ENCODE data around the gene IER3.

IER3 gene

DNA sequence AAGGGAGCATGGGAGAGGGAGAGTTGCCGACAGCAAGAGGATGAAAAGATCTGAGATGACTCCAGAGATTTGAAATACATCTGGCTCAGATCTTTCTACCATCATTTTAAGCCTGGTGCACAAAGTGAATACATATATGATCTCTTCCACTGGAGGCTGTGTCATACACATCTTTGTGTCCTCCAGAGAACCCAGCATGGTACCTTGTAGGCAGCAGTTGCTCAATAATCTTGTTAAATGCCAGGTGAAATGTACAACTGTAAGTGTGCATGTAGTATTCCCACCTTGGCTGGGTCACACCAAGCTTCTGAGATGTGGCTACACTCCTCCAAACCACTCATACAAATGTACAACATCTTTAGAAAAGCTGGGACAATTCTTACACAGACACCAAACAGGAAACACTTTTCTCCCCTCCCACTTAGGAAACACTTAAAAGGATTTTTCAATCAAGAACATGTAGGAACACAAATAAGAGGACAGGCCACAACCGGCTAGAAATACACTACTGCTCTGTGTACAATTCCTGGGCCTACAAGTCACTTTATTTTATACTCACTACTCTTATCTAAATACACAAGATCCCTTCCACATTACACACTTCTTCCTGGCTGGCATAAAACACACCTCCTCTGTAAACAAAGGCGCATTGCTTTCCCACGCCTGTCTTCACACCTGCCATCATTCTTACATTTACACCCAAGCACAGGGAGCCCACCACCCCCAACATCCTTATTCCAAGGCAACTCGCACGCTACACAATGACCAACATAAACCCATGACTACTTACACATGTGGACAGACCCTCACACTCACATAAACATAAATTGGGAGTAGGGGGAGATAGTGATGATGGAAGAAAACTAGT is 3.8 kb upstream of the IER3 start:
- no peak for DNase-seq (ENCODE audit: low spot score)

DNA sequence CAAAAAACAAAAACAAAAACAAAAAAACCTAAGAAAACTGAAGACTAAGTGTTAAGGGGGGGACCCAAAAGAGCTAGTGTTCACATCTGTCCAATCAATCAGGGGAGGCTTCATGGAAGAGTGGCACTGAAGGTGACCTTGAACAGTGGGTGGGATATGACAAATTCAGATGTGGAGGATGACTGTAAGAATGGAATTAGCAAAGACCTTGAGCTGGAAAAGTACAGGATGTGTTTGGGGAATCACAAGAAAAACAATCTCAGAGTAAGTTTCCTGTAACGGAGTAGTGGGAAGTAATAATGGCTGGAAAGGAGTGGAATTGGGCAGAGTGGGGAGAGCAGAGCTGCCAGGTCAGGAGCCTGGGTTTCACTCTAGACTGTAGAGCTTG is 2.9 kb upstream of the IER3 start:
- DNase-seq (ENCODE audit: low spot score), result no peak

DNA sequence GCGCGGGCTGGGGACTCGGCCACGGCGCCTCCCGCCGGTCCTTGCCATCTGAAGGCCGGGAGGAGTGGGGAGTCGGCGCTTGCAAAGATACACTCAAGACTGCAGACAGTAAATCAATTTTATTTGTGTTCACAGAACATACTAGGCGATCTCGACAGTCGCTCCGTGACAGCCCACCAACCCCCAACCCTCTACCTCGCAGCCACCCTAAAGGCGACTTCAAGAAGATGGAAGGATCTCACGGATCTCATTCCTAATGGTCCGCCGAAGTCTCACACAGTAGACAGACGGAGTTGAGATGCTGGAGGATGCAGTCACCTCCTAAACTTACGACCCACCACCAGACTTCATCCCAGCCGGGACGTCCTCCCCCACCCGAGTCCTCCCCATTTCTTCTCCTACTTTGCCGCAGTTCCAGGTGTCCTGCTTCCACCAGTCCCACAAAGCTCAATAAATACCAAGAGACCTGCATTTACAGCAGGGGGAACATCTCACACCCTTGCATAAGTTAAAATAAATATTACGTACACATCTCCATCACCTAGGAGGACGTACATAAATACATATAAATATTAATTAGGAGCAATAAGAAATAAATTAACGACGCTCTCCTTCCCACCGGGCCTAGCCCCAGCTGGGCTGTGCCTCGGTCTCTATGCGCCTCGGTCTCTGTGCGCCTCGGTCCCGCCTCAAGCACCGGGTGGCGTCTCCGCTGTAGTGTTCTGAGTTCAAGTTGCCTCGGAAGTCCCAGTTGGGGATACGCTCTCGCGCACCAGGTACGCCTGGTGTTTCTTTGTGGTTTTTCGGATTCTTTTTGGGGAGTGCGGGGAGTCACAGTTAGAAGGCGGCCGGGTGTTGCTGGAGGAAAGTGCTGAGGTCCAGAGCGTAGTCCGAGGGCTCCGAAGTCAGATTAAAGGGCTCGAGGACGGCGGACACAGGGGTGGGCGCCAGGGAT is 971 bp downstream of the IER3 start:
- peak; percentile 46 for DNase-seq (ENCODE audit: low spot score)

DNA sequence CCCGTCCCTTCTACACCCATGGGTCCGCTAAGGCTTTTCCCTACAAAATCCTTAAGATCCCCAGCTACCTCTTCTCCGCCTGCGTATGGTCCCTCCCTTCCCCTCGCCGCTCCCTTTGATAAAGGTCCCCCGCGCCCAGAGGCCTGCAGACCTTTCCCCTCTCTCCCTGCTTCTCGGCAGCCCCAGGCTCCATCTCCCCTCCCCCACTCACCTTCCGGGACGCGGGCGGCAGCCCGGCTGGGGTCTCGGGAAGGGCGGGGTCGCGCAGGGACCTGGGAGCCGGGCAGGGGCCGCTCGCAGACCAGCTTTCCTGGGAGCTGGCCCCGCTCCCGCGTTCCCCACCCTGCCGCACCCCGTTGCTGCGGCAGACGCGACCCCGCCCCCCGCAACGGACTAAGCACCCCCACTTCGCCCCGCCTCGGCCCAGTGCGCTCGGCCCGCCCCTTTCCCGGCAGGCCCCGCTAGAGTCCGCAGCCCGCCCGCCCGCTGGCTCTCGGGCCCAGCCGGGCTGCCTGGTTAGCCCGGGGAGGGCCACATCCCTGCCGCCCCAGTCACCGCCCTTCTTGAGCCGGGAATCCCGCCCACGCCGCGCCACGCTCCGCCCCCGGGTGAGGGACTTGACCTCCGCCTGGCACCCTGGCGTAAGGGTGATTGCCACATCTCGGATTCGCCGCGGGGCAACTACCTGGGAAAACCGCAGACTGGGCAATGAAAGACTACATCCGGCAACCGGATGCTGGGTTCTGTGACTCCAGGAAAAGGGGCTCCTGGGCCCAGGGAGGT is 1.8 kb downstream of the IER3 start, which contains the start of gene FLOT1:
FLOT1 (minus strand) TSS at position 372 of the 783 bp plus-strand sequence. CDS start 498 bp downstream, outside the sequence.
- DNase-seq (ENCODE audit: low spot score), result peak; percentile 89

DNA sequence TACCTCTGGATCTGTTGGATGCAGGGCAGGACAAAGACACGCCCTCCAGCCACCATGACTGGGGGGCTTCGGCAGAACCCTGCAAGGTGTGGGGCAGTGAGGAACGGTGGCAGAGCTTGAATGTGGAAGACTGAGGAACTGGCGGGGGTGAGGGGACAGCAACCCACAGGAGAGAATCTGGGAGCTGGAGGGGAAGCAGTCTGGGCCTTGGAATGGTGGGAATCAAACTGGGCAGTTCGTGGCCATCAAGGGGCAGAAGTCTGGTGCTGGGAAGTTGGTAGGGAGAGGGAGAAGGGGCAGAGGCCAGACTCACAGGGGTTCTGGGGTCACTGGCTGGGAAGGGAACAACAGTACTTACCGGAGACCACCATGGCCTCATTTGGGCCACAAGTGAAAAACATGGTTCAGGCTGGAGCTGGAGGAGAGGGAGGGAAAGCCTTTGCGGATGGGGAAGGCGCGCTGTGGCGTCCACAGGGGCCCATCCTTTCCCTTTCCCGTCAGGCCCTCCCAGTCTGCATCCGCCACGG is 2.5 kb downstream of the IER3 start:
- DNase-seq (ENCODE audit: low spot score), result no peak

DNA sequence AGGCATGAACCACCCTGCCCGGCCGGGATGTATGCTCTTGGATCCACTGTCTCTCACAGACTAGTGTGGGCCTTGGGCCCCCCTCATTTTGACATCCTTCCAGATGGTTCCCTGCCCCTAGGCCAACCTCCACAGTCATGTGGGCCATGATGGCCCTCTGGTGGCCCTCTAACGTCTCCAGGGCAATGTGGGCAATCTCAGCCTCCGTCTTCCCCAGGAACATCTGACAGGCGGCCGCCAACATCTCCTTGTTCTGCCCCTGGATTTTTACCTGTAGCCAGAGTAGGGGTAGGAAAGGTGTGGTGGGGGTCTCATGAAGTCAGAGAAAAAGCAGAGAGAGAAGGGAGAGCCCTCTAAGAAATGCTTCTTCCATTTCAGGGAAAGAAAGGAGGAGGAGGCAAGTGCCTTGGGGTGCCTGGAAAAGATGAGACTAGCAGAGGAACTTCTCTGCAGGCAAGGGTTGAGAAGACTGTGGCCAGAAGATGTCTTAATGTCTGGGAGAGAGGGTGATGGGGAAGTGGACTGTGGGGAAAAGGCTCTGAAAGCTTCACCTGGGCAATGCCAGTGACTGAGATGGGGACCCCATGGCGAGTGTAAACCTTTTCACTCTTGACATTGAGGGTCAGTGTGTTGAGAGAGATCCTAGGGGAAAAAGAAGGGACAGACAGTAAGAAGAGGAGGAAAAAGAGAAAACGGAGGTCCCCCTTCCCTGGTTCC is 3.1 kb downstream of the IER3 start:
- no peak for DNase-seq (ENCODE audit: low spot score)

DNA sequence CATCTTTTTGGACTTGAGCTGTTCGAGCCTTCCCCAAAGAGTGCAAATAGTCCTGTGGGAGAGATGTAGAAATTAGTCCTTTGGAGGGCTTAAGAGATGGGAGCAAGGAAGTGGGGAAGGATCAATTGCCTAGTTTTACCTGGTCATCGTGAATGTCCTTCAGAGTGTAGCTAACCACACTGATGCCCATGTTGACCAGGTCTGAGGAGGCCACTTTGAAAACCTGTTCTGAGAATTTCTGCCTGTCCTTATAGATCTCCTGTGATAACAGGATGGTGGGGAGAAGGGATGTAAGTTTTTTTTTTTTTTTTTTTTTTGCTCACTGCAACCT is 3.8 kb downstream of the IER3 start:
- no peak for DNase-seq (ENCODE audit: low spot score)

DNA sequence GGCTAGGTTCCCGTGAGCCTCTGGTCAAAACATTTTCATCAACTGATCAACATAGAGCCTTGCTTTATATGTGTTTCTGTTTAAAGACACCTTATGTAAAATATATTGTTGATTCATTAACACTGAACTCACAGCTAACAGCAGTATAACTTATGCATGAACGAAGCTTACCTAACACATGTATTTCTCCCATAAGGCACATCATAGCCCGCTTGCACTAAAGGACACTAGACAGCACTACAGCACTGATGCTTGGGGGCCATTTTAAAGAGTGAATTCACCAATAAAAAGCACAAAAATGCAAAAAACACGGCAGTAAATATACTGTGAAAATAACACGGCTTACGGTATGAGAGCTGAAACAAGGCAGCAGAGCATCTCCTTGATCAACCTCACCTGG is 5.8 kb downstream of the IER3 start:
- no peak for DNase-seq (ENCODE audit: low spot score)

DNA sequence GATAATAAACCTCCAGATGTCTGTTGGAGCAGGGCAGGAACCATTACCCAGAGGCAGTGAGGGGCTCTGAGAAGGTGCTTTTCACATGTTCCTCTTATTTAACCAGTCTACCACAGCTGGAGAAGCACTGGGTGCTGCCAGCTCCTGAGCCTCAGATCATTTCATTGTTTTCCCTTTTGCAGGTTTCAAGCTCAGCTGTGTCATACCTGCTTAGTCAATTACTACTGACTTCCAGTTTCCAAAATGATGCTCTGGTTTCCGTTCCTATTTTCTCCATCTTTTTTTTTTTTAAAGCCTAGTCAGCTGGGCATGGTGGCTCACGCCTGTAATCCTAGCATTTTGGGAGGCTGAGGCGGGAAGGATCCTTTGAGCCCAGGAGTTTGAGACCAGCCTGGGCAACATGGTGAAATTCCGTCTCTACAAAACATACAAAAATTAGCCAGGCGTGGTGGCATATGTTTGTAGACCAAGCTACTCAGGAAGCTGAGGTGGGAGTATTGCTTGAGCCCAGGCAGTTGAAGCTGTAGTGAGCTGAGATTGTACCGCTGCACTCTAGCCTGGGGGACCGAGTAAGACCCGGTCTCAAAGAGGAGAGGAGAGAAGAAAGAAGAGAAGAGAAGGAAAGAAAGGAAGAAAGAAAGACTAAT is 8.6 kb downstream of the IER3 start:
- DNase-seq (ENCODE audit: low spot score), result no peak

DNA sequence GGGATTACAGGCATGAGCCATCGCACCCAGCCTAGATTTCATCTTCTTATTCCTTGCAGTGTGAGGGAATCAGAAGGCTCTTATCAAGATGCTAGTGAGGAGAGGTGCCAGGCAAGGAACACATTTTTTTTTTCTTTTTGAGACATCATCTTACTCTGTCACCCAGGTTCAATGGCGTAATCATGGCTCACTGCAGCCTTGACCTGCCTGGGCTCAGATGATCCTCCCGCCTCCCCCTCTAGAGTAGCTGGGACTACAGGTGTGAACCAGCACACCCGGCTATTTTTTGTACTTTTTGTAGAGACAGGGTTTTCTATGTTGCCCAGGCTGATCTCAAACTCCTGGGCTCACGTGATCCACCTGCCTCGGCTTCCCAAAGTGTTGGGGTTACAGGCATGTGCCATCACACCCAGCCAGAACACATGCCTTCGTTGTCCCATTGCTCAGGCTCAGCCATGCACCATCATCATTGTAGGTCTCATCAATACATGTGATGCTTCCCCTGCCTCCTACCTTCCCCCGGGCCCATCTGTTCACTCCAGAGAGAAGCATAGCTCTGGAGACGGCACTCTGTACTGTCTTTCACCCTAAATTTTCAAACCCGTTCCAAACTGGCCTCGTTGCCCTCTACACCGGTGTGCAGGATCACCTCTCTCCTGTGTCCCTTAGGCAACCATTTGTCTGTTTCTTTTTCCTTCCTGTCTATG is 12.0 kb downstream of the IER3 start:
- no peak for DNase-seq (ENCODE audit: low spot score)

DNA sequence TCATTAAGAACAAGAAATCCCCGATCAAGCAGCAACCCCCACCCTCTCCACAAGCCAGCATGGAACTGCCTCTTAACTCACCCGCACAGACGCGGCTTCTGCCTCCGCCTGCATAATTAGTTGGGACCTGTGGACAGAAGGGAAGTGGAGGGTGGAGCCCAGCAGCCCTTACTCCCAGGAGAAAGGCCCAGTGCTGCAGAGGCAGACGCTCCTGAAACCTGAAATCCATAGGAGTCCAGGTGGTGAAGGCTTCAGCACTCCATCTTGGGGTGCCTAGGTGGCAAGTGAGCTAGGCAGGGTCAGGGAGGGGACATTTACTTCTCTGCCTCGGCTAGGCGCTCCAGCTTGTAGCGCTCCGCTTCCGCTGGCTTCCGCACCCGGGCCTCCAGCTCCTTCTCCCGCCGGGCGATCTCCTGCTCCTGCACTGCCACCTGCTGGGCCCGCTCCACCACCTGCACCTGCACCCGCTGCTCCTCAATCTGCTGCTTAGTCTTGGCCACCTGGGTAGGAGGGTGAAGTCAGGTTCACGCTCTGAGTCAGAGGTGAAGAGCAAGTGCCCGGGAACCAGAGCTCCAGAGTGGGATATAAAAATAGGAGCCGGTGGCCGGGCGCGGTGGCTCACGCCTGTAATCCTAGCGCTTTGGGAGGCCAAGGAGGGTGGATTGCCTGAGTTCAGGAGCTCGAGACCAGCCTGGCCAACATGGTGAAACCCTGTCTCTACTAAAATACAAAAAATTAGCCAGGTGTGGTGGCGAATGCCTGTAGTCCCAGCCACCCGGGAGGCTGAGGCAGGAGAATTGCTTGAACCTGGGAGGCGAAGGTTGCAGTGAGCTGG is 13.5 kb downstream of the IER3 start:
- peak; percentile 79 for DNase-seq (ENCODE audit: low spot score)

DNA sequence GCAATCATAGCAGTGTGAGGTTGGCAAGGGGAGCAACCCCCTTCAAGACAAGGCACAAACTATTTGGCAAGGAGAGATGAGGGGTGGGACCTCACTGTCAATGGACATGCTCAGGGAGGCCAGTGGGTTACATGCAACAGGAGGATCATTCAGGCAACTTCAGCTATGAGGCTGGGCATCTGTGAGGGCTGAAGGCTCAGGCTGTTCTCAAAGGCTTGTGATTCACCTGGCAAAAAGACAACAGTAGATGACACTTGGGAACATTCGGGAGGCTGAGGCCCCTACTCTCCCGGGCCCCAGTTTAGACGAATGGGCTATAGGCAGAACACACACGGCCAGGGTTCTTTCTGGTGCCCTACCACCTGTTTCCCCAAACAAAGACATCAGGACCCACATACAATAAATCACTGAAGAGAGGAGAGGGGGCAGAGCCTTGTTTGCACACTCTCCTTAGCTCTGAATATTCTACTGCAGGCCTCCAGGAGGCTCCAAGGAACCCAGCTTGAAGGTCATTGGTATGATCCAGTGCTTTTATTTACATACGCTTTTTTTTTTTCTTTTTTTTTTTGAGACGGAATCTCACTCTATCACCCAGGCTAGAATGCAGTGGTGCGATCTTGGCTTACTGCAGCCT is 16.3 kb downstream of the IER3 start:
- no peak for DNase-seq (ENCODE audit: low spot score)

DNA sequence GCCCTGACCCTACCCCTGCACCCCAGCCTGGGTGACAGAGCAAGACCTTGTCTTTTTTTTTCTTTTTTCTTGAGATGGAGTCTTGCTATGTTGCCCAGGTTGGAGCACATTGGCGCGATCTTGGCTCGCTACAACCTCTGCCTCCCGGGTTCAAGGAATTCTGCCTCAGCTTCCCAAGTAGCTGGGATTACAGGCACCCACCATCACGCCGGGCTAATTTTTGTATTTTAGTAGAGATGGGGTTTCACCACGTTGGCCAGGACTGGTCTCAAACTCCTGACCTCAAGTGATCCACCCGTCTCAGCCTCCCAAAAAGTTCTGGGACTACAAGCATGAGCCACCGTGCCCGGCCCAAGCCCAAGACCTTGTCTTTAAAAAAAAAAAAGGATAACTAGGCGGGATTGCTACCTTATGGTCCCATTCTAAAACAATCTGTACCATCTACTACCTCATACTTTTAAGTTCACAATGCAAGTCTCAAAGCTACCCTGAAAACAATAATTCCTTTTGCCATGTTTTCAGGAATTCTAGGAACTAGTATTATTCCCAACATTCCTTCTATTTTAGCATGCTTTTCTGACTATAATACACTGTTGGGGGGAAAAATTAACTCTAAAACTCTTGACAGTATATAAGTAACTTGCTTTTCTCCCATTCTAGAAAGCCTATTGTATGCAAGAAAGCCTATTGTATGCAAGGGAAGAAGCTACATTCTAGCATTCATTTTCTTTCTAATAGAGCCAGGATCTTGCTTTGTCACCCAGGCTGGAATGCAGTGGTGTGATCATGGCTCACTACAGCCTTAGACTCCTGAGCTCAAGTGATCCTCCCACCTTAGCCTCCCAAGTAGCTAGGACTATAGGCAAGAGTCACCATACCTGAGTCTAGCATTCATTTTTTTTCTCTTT is 17.6 kb downstream of the IER3 start:
- no peak for DNase-seq (ENCODE audit: low spot score)

DNA sequence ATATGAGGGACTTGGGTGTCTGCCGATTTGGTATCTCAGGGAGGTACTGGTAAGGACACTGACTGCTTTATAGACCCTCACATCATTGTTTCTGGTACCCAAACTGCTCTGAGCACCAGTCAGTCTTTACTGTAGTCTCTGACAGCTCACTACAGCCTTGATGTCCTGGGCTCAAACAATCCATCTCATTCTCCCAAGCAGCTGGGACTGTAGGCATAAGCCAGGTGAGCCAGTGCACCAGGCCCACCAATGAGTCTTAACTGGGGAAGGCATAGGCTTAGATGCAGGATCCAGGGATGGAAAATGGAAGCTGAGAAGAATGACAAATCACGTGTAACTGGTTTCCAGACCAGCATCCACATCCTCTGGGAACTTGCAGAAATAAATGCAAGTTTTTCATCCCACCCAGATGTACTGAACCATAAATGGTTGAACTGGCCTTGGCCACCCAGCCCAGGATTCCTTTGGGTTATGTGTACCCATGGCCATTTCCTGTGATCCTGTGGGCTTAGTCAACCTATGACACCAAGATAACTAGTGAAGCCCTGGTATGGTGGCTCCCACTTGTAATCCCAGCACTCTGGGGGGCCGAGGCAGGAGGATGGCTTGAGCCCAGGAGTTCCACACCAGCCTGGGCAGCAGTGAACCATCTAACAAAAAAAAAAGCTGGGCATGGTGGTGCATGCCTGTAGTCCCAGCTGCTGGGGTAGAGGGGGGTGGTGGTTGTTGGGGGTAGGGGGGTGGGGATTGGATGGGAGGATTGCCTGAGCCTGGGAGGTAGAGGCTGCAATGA is 18.4 kb downstream of the IER3 start:
- no peak for DNase-seq (ENCODE audit: low spot score)

DNA sequence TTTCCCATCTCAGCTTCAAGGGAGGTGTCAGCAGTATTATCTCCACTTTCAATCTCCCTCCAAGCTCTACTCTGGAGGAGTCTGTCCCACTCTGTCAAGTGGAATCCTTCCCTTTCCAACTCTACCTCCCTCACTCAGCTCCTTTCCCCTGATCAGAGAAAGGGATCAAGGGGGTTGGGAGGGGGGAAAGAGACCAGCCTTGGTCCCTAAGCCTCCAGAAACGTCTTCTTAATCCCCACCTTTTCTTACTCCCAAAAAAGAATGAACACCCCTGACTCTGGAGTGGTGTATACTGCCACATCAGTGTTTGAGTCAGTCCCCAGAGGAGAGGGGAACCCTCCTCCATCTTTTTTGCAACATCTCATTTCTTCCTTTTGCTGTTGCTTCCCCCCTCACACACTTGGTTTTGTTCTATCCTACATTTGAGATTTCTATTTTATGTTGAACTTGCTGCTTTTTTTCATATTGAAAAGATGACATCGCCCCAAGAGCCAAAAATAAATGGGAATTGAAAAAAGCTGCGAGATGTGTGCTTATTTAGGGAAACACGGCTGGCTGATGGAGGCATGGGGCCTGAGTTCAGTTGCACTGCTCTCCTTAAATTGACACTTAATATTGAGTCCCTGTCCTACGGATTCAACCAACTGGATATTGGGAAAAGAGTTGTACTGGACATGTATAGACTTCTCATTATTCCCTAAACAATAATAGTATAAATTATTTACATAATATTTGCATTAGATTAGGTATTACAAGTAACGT is 19.3 kb downstream of the IER3 start:
- DNase-seq (ENCODE audit: low spot score), result no peak

Data from germinal center (tissue), 1 donor.